Activated CD4-positive, CD25-positive, alpha-beta regulatory T cell treated with anti-CD3 and anti-CD28 coated beads, Interleukin-2, amount 50 U/mL, for 24 hours (primary cell): ENCODE measurements around the gene ZNG1F.
"Not testable (repeated sequence)": the region's sequence is repeated elsewhere in the genome, so short reads cannot be mapped to it uniquely, and the experiment has no call there.

Experiments
- ATAC-seq, 2 donors: fragments of 150-1000 bp; cut with Tn5 transposase; one replicate each; pipeline ENCODE4 v1.10.0; 2021; ENCODE audit warnings: mild to moderate bottlenecking in 1 of 2, moderate library complexity in 1 of 2

The ZNG1F gene

DNA sequence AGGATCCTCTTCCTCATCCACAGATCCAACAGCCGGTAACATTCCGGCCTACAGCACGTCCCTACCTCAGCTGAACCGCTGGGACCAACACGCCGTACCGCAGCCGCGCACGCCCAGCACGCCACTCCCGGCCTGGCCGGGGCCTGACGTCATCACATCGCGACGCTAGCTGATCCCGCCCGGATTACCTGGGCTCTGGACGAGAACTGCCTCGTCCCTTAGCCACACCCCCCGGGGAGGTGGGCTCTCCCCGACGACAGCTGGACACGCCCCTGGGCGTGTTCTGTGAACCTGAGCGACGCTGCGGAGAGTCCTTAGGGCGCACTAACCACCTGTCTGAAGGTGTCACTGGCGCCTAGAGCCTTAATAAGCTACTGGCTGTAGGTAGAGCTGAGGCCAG lies at the start of gene ZNG1F:
TSS of gene ZNG1F (minus strand) at position 101 of the 400 bp plus-strand sequence. CDS start at position 42, 59 bp downstream.
- not testable (repeated sequence) for ATAC-seq

DNA sequence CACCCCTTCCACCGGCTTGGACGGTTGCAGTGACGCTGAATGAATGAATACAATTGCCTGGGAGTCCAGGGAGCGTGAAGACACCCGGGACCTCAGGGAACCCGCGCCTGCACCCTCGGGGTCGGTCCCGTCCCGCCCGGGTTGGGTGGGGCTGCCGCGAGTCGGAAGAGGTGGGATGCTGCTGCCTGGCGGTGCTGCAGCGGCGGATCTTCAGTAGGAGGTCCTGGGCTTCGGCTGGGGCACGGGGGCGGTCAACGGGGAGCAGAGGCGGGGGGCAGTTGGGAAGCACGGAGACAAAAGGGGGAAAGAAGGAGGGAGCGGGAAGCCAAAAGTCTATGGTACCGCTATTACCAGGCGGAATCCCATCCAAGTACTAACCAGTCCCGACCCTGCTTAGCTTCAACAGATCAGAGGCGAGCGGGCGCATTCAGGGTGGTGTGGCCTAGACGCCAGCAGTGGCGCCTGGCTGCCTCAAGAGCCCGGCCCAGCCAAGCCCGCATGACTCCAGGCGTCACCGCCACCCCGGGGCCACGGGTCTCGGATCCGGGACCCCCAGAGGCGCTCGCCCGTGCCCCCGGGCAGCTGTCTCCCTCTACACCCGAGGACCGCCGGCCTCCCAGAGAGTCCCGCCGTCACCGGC lies 48.1 kb upstream of the ZNG1F start:
- ATAC-seq = not testable (repeated sequence)

DNA sequence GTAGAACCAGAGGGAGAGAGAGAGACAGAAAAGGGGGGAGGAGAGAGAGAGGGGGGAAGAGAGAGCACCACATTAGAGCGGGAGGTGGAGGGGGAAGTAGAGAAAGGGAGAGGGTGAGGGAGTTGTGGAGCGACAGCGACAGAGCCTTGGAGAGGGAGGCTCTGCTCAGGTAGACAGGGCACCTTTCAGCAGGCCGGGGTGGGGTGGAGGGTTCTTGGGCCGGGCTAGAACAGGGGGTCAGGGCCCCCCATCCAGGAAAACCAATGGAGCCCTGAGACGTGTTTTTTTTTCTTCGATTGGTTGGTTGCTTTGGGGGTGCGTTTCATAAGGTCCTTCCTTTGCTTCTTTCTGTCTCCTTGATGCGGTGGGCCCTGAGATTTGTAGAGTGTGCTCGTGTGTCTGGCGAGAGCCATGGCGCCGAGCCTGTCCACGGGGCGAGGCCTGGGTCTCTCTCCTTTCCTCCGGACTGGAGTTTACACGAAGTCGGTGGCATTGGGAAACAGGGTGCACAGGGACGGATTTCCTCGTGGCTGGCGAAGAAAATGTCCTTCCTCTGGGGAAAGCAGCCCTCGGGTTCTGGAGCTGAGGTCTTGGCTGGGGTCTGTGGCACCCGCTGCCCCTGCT lies 47.5 kb upstream of the ZNG1F start:
- ATAC-seq = not testable (repeated sequence)

DNA sequence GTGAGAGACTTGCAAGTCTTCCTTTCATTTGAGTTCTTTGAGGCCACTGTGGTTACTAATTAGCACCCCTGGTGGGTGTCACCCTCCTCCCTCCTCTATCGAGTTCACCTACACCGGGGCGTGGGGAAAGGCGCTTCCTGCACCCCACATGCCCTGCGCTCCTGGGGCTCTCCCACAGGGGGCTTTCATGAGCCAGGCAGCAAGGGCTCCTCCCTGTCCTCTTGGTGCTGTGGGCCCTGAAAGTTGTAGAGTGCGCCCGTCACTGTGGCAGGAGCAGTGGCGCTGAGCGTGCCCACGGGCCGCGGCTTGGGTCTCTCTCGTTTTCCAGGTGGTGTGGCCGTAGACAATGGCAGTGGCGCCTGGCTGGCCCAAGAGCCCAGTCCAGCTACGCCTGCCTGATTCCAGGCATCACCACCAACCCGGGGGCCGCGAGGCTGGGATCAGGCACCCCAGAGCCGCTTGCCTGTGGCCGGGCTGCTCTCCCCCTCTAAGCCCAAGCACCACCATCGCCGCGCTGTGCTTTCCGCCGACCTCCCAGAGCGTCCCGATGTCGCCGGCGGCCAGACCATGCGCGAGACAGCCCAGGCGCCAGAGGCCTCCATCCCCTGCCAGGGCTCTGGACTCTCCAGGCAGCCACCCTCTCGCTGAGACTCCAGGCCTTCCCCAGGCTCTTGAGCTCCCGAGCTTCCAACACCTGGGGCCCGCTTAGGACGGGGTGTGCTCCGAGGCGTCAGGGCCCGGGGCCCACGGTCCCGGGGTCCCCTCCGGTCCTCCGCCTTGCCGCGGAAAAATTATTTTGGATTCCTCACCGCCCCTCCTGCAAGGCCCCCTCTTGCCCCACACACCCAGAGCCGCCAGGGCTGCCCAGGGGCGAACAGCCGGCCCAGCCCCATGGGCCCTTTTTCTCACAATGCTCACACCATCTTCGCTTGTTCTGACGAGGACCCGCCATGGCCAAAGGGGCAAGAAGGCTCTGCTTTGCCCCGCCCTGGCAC lies 46.0 kb upstream of the ZNG1F start:
- peak; percentile 64 to 85 for ATAC-seq

DNA sequence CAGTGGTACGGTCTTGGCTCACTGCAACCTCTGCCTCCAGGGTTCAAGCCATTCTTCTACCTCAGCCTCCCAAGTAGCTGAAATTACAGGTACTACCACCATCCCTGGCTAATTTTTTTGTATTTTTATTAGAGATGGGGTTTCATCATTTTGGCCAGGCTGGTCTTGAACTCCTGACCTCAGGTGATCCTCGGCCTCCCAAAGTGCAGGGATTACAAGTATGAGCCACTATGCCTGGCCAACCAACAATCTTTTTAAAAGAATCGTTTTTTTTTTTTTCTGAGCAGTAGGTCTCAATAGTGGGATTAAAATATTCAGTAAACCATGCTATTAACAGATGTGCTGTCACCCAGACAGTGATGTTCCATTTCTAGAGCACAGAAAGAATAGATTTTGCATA lies 45.1 kb upstream of the ZNG1F start:
- not testable (repeated sequence) for ATAC-seq

DNA sequence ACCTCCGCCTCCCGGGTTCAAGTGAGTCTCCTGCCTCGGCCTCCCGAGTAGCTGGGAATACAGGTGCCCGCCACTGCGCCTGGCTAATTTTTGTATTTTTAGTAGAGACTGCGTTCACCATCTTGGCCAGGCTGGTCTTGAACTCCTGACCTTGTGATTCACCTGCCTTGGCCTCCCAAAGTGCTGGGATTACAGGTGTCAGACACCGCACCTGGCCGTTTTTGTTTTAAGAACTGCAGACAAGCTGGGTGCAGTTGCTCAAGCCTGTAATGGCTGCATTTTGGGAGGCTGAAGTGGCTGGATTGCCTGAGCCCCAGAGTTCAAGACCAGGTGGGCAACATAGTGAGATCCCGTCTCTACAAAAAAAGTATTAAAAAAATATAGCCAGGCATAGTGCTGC lies 43.2 kb upstream of the ZNG1F start:
- peak in 1 of 2 donors; percentile 9 for ATAC-seq

DNA sequence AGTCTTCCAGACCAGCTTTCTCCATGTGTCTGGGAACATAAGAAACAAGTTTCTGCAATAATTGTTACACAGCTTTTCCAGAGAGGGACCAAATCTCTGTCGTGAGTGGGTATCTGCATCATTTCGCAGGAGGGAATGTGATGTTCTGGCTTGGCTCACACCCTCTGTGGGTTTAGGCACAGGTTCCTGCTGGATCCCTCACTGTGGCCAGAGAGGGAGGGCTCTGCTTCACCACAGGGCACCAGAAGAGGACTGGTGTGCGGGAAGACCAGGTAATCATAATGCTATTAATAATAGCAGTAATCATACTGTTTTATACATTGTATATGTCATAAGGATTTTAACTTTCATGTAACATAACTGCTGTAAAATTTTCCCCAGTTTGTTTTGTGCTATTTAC lies 41.3 kb upstream of the ZNG1F start:
- ATAC-seq = not testable (repeated sequence)

DNA sequence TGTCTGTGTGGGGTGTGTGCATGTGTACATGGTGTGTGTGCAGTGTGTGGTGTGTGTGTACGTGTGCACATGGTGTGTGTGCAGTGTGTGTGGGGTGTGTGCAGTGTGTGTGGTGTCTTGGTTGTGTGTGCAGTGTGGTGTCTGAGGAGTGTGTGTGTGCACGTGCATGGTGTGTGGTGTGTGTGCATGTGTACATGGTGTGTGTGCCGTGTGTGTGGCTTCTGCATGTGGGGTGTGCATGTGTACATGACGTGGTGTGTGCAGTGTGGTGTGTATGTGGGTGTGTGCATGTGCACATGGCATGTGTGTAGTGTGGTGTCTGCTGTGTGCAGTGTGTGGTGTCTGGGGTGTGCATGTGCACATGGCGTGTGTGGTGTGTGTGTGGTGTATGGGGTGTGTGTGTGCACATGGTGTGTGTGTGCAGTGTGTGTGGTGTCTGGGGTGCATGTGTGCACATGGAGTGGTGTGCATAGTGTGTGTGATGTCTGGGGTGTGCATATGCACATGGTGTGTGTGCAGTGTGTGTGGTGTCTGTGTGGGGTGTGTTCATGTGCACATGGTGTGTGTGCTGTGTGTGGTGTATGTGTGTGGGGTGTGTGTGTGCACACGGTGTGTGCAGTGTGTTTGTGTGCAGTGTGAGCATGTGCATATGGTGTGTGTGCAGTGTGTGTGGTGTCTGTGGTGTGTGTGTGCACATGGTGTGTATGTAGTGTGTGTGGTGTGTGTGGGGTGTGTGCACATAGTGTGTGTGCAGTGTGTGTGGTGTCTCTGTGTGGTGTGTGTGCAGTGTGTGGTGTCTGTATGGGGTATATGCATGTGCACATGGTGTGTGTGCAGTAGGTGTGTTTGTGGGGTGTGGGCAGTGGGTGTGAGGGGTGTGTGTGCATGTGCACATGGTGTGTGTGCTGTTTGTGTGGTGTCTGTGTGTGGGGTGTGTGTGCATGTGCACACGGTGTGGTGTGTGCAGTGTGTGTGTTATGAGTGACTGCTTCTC lies 40.6 kb upstream of the ZNG1F start:
- peak; percentile 49 to 59 for ATAC-seq

DNA sequence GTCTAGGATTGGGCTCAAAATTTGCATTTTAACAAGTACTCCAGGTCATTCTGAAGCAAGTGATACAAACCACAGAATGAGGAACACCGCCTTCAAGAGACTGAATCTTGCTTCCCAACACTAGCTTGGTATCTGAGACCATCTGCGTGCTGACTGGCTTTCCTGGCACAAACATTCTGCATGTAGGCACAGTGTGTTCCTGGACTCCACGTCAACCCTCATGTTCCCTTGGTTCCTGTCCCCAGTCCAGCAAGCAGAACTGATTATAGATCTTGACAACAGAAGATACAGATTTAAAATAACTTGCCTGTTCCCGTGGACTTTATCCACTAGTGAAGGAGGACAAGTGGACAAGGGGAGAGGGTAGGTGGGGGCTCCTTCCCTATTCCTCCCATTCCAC lies 30.7 kb upstream of the ZNG1F start:
- not testable (repeated sequence) for ATAC-seq

DNA sequence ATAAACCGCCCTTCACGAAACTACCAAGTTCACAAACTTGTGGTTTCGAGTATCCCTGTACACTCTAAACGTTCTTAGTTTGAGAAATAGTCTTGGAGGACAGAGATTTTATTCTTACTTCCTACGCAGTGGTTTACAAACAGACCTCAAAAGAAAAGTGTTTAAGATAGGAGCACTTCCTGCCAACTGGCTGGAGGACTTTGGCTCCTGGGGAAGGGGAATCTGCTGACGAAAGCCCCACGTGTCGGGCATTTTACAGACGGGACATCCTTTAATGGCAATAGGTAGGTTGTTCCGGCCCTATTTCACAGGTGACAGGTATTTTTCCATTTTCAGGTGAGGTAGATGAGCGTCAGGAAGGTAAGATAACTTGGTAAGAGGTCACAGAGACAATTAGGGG lies 678 bp downstream of the ZNG1F start:
- not testable (repeated sequence) for ATAC-seq

DNA sequence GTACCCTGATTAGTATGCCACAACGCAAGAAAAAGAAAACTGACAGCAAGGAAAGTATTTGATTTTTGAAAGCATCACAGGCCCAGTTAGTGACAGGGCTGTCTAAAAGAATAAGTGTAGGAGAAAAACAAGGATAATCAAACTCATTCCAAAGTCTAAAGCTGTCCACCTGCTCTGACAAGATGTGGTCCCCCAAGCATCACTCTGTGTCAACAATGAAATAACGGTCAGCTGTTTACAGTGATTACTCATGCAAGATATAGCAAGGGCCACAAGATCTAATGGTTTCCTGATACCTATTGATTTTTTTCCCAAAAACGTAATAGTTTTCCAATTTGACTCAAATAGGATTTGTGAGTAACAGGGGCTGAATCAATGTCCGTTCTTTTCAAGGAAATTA lies 14.1 kb downstream of the ZNG1F start:
- ATAC-seq = not testable (repeated sequence)

DNA sequence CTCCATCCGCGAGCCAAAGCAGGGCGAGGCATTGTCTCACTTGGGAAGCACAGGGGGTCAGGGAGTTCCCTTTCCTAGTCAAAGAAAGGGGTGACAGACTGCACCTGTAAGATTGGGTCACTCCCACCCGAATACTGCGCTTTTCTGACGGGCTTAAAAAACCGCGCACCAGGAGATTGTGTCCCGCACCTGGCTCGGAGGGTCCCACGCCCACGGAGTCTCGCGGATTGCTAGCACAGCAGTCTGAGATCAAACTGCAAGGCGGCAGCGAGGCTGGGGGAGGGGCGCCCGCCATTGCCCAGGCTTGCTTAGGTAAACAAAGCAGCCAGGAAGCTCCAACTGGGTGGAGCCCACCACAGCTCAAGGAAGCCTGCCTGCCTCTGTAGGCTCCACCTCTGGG lies 39.0 kb downstream of the ZNG1F start:
- ATAC-seq = not testable (repeated sequence)

DNA sequence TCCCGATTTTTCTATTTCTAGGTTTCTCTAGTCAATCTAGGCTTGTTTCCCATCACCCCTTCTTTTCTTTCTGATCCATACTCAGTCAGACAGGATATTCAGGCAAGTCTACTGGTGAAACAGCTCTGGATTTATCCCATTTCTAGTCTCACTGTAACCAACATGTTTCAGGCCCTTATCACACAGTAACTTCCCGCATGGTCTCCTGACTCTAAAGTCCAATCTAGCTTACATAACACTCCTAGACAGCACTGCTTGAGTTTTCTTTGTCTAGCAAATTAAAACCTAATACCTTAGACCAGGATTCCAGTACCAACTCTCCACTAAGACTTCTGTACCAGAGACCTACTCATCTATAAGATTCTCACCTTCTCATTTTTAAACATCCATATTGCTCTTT lies 47.2 kb downstream of the ZNG1F start:
- ATAC-seq = not testable (repeated sequence)

DNA sequence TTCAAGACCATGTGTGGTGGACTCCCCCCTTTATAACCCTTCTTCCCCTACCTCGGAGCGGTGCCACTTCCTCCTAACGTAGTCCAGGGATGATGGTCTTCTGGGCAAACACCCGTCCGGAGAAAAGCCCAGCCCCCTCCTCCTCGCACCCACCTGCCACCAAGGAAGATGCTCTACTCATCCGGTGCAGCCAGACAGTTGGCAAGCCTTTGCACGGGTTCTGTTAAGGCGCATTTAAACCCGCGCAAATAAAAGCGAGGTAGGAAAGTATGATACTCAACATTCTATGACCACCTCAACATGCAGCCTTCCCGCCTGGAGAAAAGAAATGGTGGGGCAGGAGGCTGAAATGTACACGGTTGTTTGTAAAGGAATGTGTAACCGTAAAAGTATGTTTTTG lies 60.5 kb downstream of the ZNG1F start, which contains the start of gene FOXD4L6:
TSS of gene FOXD4L6 (minus strand) at position 101 of the 400 bp plus-strand sequence. CDS start 298 bp downstream, outside the sequence.
- not testable (repeated sequence) for ATAC-seq

DNA sequence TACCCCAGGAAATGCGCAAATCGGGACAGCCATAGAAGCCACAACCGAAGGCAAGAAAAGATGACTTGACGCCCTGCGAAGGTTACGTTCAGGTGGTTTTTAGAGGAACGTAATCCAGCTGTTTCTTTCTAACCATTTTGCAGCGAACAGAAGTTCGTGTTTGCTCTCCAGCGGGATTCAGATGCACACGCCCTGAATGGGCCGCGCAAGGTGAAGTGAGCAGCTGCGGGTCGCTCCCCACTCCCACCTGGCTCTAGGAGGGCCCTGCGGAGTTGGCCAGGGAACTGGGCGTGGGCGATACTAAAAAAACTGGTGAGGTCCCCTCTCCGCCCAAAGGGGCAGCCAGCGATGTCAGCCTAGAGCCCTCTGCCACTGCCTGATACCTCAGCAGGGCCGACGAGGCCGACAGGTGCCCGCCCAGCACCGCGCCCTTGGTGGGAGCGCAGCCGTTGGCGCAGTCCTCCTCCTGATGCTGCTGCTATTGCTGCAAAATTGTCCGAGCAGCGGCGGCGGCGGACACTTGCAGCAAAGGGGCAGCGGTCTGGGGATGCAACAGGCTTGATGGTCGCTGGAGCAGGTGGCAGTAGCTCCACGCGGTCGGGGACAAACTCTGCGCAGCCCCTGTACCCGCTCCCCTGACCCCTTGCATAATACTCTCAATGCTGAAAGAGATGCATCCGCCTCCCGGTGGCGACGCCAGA lies 62.2 kb downstream of the ZNG1F start:
- not testable (repeated sequence) for ATAC-seq

DNA sequence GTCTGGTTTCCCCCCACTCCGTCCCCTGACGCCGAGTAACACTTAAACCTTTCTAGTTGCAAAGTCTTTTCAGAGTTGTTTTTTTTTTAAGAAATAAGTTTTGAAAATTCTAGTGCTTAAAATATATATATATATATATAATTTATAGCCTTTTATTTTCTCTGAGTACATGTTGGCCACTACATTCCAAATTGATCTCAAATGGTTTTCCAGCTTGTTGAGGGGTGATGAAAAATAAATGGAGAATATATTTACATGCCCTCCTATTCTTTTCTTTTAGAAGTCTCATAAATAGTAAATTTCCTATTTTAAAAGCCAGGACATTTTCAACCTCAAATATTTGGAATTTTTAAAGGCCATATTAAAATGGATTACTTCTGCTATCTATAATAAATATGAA lies 63.2 kb downstream of the ZNG1F start:
- ATAC-seq = not testable (repeated sequence)

DNA sequence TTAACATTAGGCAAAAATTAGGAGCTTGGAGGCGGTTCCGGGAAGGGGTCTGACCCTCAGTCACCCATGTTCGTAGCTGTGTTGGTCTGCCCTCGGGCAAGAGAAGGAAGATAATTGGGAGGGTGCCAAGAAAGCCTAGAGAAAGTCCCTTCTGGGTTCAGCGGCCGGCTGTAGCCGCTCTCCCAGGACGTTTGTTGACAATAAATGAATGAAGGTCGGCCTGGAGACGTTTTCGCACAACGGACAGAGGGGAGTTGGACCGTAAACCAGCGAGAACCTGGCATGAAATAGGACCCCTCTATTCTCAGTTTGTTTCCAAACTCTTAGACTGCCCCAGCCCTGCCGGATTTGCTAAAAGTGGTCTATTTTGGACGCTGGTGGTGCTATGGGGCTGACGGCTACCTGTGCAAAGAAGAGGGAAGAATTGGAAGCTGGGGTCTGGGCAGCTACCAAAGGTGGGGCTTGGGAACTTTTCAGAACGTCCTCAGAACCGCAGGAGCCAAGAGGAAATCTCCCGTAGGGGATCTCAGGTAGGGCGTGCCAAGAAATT lies 63.9 kb downstream of the ZNG1F start:
- ATAC-seq = not testable (repeated sequence)

DNA sequence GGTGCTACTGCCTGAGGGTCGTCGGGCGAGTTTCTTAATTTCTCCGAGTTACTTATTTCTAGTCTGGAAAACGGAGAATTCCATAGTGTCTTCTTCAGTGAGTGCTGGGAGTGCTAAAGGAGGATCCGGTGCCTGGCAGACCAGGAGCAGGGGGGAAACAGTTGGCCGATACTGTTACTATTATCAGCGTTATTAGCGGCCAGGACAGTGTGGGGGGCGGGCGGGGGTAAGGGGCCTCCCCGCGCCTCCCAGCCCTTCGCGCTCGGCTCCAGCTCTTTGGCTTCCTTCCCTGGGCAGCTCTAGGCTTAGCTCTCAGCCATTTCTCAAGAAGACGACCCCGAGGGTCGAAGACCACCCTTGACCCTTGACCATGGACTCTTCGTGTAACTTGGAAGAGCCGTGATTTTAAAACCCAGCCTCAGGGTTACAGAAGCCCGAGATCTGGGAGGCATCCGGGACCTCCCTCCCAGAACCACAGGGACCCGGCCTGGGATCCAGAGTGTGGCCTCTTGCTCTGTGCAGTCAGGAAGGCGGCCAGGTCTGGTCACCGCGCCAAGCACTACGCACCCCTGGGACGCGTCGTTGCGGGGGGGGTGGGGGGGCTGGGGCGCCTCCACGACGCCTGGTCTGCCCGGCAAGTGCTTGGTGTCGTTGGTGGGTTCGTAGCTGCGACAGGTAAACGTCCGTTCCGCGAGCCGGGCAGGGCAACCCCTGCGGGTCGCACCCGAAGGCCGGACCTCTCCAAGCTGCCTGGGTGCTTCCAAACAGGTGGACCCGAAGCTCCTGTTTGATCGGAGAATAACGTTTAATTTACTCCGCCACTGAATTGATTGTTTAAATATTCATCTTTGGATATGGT lies 64.6 kb downstream of the ZNG1F start:
- not testable (repeated sequence) for ATAC-seq

DNA sequence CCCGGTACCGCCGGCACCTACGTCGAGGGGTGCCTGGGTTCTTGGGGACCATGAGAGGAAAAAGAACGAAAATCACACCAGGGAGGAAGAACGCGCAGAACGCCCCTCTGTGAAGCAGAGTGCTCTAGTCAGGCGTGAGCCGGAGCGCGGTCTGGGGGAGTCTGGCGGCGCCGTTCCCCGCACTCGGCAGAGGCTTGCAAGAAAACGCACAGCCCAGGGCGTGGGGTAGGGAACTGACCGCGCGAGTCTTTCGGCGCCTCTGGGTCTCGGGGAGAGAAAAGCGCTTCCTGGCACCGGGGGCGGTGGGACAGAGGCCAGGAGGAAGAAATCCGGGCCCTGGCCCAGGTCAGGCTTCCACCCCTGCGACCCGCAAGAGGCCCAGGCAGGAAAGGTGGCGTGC lies 65.3 kb downstream of the ZNG1F start:
- ATAC-seq = not testable (repeated sequence)

DNA sequence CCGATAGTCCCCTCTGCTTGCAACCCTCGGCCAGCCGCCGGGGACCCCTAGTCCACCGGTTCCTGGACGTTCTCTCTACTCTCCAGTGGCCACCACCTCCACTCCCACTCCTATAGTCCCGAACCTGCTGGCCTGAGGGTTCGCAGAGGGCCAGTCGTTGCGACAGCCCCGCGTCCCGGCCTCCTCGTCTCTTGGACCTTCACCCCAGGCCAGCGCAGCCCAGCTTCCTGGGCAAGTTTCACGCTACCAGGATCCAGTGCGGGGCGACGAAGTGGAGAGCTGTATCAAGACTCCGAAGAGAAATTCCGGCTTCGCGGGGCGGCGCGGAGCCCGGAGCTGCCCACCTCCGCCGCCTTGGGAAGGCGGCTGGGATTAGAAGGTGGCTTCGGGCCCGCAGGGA lies 65.7 kb downstream of the ZNG1F start:
- not testable (repeated sequence) for ATAC-seq
